ENCODE data around the gene KLF3. TPM values are rescaled to one million over a fixed set of nuclear protein-coding genes. Genes with fewer than 3 reads are reported as not detected.

Gene KLF3
- total and polyA plus RNA-seq, 9 of the 15 experiments (the other 6 are each of a cell fraction or from before 2014, with no cell fraction given): 9.9 to 47.2 (median 18.1) TPM

DNA sequence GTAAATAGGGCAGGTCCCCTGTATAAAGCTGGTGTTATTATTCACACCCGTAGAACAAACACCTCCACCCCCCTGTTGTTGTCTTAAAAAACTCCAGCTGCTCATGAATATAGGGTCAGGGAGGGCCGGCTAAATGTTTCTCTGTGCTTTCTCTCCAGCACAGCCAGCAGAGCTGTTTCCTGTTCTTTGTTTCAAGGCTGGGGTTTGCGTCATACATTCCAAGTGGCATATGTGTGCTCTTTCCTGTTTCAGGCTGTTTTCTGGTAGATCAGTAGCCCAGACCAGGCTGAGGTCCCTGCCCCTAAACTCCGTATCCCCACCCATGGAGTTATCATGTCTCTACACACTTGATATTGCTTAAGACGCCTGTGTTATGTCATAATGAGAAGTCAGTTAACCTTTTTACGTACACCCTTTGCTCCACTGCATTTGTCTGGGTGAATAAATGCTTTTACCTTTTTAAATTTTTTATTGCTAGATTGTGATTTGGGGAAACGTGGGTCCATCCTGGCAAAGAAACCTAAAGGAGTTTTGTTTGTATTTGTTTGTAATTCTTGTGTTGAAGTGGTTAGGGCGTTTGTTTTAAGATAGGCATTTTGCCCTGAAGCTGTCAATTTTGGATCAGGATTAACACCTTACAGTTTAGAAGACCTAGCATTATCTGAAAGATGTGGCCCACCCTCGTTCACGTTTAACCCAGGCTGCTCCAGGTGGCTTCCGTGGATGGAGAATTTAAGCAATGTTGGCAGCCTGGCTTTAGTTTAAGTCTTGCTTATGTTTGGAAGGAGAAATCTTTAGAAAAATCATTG, 3.3 kb downstream of the KLF3 start (continued):
- TF ChIP-seq STAT5A (IDR thresholded peaks at IDR 0.05; ENCODE audit: borderline replicate concordance, low read length): peak; percentile 85
- TF ChIP-seq TCFL5 (CRISPR knock-in tag; conservative IDR thresholded peaks at IDR 0.05): no peak
- TF ChIP-seq SMAD4 (CRISPR knock-in tag; conservative IDR thresholded peaks at IDR 0.05): peak; percentile 81; the same call in 1 of the 2 replicates
- TF ChIP-seq STAG1 (CRISPR knock-in tag; IDR thresholded peaks at IDR 0.05; ENCODE audit: borderline replicate concordance): no peak
- TF ChIP-seq, protein P1, sequence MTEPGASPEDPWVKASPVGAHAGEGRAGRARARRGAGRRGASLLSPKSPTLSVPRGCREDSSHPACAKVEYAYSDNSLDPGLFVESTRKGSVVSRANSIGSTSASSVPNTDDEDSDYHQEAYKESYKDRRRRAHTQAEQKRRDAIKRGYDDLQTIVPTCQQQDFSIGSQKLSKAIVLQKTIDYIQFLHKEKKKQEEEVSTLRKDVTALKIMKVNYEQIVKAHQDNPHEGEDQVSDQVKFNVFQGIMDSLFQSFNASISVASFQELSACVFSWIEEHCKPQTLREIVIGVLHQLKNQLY (CRISPR knock-in tag; conservative IDR thresholded peaks at IDR 0.05): no peak
- no peak for TF ChIP-seq CHD7 (IDR thresholded peaks at IDR 0.05; ENCODE audit: low read depth, low read length)
- TF ChIP-seq MTF1 (CRISPR knock-in tag; IDR thresholded peaks at IDR 0.05; ENCODE audit: borderline replicate concordance): no peak
- TF ChIP-seq CCNT2 (IDR thresholded peaks at IDR 0.05; ENCODE audit: borderline replicate concordance, extremely low read depth, insufficient read length, low read depth, low read length): no peak
- no peak for TF ChIP-seq EWSR1 (IDR thresholded peaks at IDR 0.05; ENCODE audit: borderline replicate concordance, low read depth, partially characterized antibody)
- no peak for TF ChIP-seq MECOM (CRISPR knock-in tag; IDR thresholded peaks at IDR 0.05)
- TF ChIP-seq ZNF253 (CRISPR knock-in tag; conservative IDR thresholded peaks at IDR 0.05): no peak
- no peak for TF ChIP-seq SRSF1 (IDR thresholded peaks at IDR 0.05; ENCODE audit: low read depth, low read length)
- 0 out of 2 replicates have a peak, but pooled peaks have one; percentile 27 for TF ChIP-seq SPI1 (IDR thresholded peaks at IDR 0.05; ENCODE audit: borderline replicate concordance, low read depth, low read length)
- peak; percentile 84; the same call in 1 of the 2 replicates for TF ChIP-seq GABPB1 (CRISPR knock-in tag; IDR thresholded peaks at IDR 0.05)
- TF ChIP-seq NFRKB (IDR thresholded peaks at IDR 0.05; ENCODE audit: low read depth): peak; percentile 61
- TF ChIP-seq EP300 (IDR thresholded peaks at IDR 0.05; ENCODE audit: low read length): peak; percentile 90

All from K562 (cell line).